SIG-M5 (cell line): ENCODE data around the gene CEP152.

Experiments
- DNase-seq: peaks from one replicate; lab custom pipeline; 2025; lab: John Stamatoyannopoulos, UW

Gene CEP152

GRCh38 chr15:48703544-48703943, 107.3 kb downstream of the CEP152 start:
- no peak for DNase-seq

- no peak for DNase-seq
Observed at GRCh38 chr15:48702569-48703236, 108.2 kb downstream of the CEP152 start.

GRCh38 chr15:48696627-48697312, 114.1 kb downstream of the CEP152 start:
- no peak for DNase-seq

GRCh38 chr15:48695827-48696573, 114.9 kb downstream of the CEP152 start:
- no peak for DNase-seq

GRCh38 chr15:48695088-48695826, 115.6 kb downstream of the CEP152 start:
- no peak for DNase-seq

GRCh38 chr15:48693484-48693883, 117.4 kb downstream of the CEP152 start:
- DNase-seq, result no peak

- no peak for DNase-seq
Observed at GRCh38 chr15:48688493-48688892, 122.4 kb downstream of the CEP152 start.
